Activated CD8-positive, alpha-beta memory T cell treated with anti-CD3 and anti-CD28 coated beads for 36 hours (primary cell): ENCODE measurements around the gene NDUFAF8. TPM values are rescaled to one million over a fixed set of nuclear protein-coding genes. Genes with fewer than 3 reads are reported as not detected.

Source experiments
- CTCF ChIA-PET: fragments of 350-600 bp; sonication (Branson Sonifier 250); formaldehyde crosslinking; loops from one replicate; lab custom pipeline; 2021; ENCODE audit warnings: antibody characterized with exemption; lab: Charles Lee
- POLR2A ChIA-PET: fragments of 350-600 bp; sonication (Branson Sonifier 250); formaldehyde crosslinking; loops from one replicate; lab custom pipeline; 2021; ENCODE audit warnings: antibody characterized with exemption; lab: Charles Lee
- total RNA-seq, 2 experiments: library from RNA; stranded (reverse); gene quantifications; one replicate each; pipeline ENCODE4 v1.2.3, GENCODE V29; 2021

The NDUFAF8 gene
- total RNA-seq, 2 experiments from 2014 or later = 107 to 122 TPM

DNA sequence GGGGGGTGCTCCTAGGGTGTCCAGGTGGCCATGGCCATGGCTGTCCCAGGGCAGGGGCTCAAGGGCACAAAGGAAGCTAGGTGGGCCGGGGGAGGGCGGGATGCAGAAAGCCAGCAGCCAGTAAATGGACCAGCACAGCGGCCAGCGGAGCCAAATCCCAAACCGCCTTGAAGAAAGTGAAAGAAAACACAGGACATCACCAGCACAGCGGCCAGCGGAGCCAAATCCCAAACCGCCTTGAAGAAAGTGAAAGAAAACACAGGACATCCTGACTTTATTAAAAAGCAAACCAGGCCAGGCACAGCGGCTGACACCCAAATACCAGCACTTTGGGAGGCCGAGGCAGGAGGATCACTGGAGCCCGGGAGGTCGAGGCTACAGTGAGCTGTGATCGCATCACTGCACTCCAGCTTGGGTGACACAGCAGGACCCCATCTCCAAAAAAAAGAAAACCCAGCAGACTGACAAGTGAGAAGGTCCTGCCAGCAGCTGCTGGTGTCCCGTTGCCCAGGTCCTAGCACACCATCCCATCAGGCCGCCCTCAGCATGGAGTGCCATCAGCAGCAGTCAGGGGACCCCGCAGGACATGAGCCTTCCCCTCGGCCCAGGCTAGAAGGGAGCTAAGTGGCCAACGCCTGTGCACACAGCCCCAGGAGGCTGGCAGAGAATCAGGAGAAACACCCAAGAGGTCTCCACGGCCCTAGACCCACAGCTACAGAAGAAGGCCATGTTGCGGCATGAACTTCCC lies 39.0 kb downstream of the NDUFAF8 start:
- ChIA-PET POLR2A (no interaction called here), CTCF (interaction anchor here (0.6 kb wide), 2 partner anchors 1088 to 1386 kb away, joined by 3 read pairs; no protein-coding TSS in a partner anchor)

- CTCF ChIA-PET = interaction anchor here (0.6 kb wide), 1 partner anchor 1089 kb away, joined by 3 read pairs; no protein-coding TSS in a partner anchor
Measured at GRCh38 chr17:81278831-81279230, 39.7 kb downstream of the NDUFAF8 start.

GRCh38 chr17:81279278-81280275 lies 40.5 kb downstream of the NDUFAF8 start:
- POLR2A ChIA-PET = no interaction called here
- CTCF ChIA-PET = no interaction called here

More at GRCh38 chr17:81278831-81279230, 39.7 kb downstream of the NDUFAF8 start:
- POLR2A ChIA-PET = no interaction called here

DNA sequence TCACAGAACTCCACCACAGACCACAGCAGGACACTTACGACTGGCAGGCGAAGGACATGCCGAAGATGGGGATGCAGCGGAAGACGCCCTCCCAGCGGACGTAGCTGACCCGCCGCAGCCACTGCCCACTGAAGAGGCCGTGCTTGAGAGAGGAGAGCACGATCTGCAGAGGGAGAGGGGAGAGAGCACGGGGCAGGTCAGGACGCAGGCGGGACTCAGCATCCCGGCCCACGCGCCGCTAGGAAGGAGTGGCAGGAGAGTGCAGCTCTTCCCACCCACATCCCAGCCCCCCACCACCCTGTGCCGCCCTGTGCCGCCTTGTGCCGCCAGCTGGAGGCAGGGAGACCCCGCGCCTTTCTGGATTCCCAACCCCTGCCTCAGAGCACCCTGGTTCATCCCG lies 41.5 kb downstream of the NDUFAF8 start:
- ChIA-PET POLR2A (no interaction called here), CTCF (no interaction called here)

DNA sequence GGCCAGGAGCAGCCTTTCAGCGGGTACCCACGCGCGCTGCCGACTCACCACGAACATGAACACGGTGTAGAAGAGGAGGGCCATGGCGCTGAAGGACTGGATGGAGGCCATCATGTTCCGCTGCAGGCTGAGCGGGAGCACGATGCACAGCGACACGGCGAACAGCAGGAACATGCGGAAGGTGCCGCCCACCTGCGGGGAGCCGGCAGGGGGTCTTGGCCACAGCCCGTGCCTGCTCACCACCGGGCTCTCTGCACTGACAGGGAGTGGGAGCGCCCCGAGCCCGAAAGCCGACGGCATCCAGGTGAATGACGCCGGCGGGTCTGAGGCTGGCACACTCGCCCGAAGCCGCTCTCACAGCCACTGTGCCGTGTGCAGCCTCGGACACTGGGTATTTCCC lies 43.0 kb downstream of the NDUFAF8 start:
- CTCF ChIA-PET = no interaction called here
- POLR2A ChIA-PET = no interaction called here

DNA sequence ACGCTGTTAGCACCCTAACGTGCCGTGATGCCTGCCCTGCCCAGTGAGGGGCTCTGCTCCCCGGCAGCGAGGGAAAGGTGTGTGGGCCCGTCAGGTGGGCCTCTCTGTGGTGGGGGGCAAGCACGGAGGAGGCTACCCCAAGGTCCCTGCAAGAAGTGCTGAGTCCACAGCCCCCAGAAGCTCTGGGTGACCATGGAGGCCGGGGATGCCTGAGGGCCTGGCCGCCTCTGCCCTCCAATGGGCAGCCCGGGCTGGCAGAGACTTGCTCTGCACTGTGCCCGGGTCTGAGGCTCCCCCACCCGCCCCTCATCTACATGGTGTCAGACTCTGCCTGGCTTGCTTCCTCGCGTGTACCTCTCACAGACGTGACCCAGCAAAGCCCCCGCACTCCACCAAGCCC lies 43.8 kb downstream of the NDUFAF8 start:
- ChIA-PET CTCF (no interaction called here), POLR2A (no interaction called here)

GRCh38 chr17:81285179-81285878 lies 46.2 kb downstream of the NDUFAF8 start:
- ChIA-PET POLR2A (interaction anchor here (1.2 to 1.8 kb wide), 2 partner anchors 10 to 40 kb away, joined by 4 to 12 read pairs; partner anchors contain the start of gene SLC38A10), CTCF (interaction anchor here (0.7 kb wide), 1 partner anchor 199 kb away, joined by 3 read pairs; no protein-coding TSS in a partner anchor)

DNA sequence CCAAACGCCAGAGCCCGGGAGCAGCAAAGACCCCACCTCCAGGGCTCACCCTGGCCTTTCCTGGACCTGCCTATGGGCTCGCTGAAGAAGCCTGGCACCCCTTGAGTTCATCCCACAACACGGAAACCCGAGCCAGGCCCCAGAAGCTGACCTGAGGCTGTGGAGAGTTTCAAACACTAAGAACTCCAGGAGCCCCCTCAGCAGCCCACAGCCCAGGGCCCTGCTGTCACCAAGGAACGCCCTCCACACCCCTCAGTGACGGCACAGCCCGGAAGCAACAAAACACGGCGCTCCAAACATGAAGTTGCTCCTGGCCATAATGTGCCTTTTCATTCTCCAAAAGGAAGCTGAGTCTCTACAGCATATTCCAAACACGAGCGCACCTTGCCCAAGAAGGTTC lies 46.8 kb downstream of the NDUFAF8 start:
- CTCF ChIA-PET = no interaction called here
- POLR2A ChIA-PET = interaction anchor here (1.2 to 1.8 kb wide), 2 partner anchors 9 to 41 kb away, joined by 4 to 12 read pairs; partner anchors contain the start of gene SLC38A10

GRCh38 chr17:81286491-81287145 lies 47.5 kb downstream of the NDUFAF8 start:
- CTCF ChIA-PET = no interaction called here

GRCh38 chr17:81287152-81287551 lies 48.0 kb downstream of the NDUFAF8 start:
- POLR2A ChIA-PET = interaction anchor here (0.6 kb wide), 1 partner anchor 8 kb away, joined by 3 read pairs; the partner anchor contains the start of gene SLC38A10
- CTCF ChIA-PET = no interaction called here

More at GRCh38 chr17:81286491-81287145, 47.5 kb downstream of the NDUFAF8 start:
- POLR2A ChIA-PET = interaction anchor here (0.6 kb wide), 1 partner anchor 9 kb away, joined by 3 read pairs; the partner anchor contains the start of gene SLC38A10

- CTCF ChIA-PET = no interaction called here
- POLR2A ChIA-PET = no interaction called here
Measured at GRCh38 chr17:81287741-81288430, 48.8 kb downstream of the NDUFAF8 start.

DNA sequence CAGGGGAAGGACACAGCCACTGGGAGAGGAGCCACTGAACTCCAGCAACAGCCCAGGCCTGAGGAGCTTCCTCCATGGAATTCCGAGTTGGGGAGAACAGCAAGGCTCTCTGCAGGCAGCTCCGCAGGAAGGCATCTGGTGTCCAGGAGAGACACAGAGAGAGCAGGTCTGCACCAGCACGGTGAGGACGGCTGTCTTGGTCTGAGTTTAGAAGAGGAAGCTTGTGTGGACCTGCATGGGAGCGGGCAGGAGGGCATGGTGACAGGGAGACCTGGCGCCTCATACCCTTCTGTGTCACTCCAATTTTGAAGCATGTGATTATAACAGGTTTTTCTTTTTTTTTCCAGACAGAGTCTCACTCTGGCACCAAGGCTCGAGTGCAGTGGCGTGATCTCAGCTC lies 49.6 kb downstream of the NDUFAF8 start:
- CTCF ChIA-PET = interaction anchor here (1.2 kb wide), 1 partner anchor 196 kb away, joined by 3 read pairs; no protein-coding TSS in a partner anchor
- POLR2A ChIA-PET = no interaction called here

GRCh38 chr17:81289627-81290026 lies 50.5 kb downstream of the NDUFAF8 start:
- ChIA-PET CTCF (interaction anchor here (1.2 kb wide), 1 partner anchor 195 kb away, joined by 3 read pairs; no protein-coding TSS in a partner anchor), POLR2A (no interaction called here)

- POLR2A ChIA-PET = no interaction called here
Measured at GRCh38 chr17:81290230-81290629, 51.1 kb downstream of the NDUFAF8 start.

More at GRCh38 chr17:81290230-81290629, 51.1 kb downstream of the NDUFAF8 start:
- CTCF ChIA-PET = interaction anchor here (1.0 kb wide), 1 partner anchor 194 kb away, joined by 3 read pairs; no protein-coding TSS in a partner anchor
